Trophoblast cell (in vitro differentiated cells and primary cell): Measurements from ENCODE around the gene BCAP31.
A peak's percentile ranks its signal among the peaks of the same experiment; 100 is the strongest.

ENCODE experiments used
- DNase-seq, 2 donors: peaks; one replicate each; pipeline ENCODE4 v3.0.0-alpha.2; 2016
- H2AFZ ChIP-seq: 2 replicates; pipeline ENCODE4 v1.6.1; 2013; ENCODE audit warnings: low read length, moderate library complexity, mild to moderate bottlenecking; ENCODE audit not compliant: insufficient read depth, poor library complexity
- H2AK5ac ChIP-seq: 2 replicates; pipeline ENCODE4 v1.6.1; 2013; ENCODE audit warnings: mild to moderate bottlenecking, low read length
- H2BK120ac ChIP-seq: 2 replicates; pipeline ENCODE4 v1.6.1; 2013; ENCODE audit warnings: low read length, mild to moderate bottlenecking, moderate library complexity; ENCODE audit not compliant: insufficient read depth, poor library complexity
- H2BK12ac ChIP-seq: 2 replicates; pipeline ENCODE4 v1.6.1; 2013; ENCODE audit warnings: mild to moderate bottlenecking, low read length, moderate library complexity
- H2BK5ac ChIP-seq: 2 replicates; pipeline ENCODE4 v1.6.1; 2013; ENCODE audit warnings: low read length, low read depth, moderate library complexity, mild to moderate bottlenecking; ENCODE audit not compliant: poor library complexity
- H3K14ac ChIP-seq: 2 replicates; pipeline ENCODE4 v1.6.1; 2013; ENCODE audit warnings: mild to moderate bottlenecking, low read length
- H3K18ac ChIP-seq: 2 replicates; pipeline ENCODE4 v1.6.1; 2013; ENCODE audit warnings: mild to moderate bottlenecking, low read length
- H3K23ac ChIP-seq: 2 replicates; pipeline ENCODE4 v1.6.1; 2013; ENCODE audit warnings: low read length
- H3K27ac ChIP-seq: 2 replicates; pipeline ENCODE4 v1.5.1; 2013; ENCODE audit warnings: low read depth, mild to moderate bottlenecking, inconsistent platforms, low read length, moderate library complexity
- H3K27me3 ChIP-seq: 2 replicates; pipeline ENCODE4 v1.6.1; 2013; ENCODE audit warnings: inconsistent platforms, mild to moderate bottlenecking, low read length, moderate library complexity; ENCODE audit not compliant: insufficient read depth
- H3K36me3 ChIP-seq, 2 experiments: 1 replicate in 1 of 2; 2 replicates in 1 of 2; pipeline ENCODE4 v1.6.1; 2013; ENCODE audit warnings: low read length in 2 of 2, mild to moderate bottlenecking in 2 of 2, moderate library complexity in 1 of 2; ENCODE audit not compliant: insufficient read depth in 2 of 2, control insufficient read depth in 1 of 2
- H3K4ac ChIP-seq: 2 replicates; pipeline ENCODE4 v1.6.1; 2013; ENCODE audit warnings: low read depth, mild to moderate bottlenecking, low read length, moderate library complexity
- H3K4me1 ChIP-seq, 2 experiments: 1 replicate in 1 of 2; 2 replicates in 1 of 2; pipeline ENCODE4 v1.6.1; 2013; ENCODE audit warnings: low read length in 2 of 2, mild to moderate bottlenecking in 2 of 2, moderate library complexity in 1 of 2; ENCODE audit not compliant: insufficient read depth in 2 of 2, control insufficient read depth in 1 of 2
- H3K4me2 ChIP-seq: 2 replicates; pipeline ENCODE4 v1.6.1; 2013; ENCODE audit warnings: inconsistent platforms, mild to moderate bottlenecking, low read length, moderate library complexity
- H3K4me3 ChIP-seq: 2 replicates; pipeline ENCODE4 v1.5.1; 2013; ENCODE audit warnings: mild to moderate bottlenecking, low read depth, low read length, inconsistent platforms
- H3K79me1 ChIP-seq: one replicate; pipeline ENCODE4 v1.6.1; 2013; ENCODE audit warnings: low read length
- H3K79me2 ChIP-seq: 2 replicates; pipeline ENCODE4 v1.6.1; 2013; ENCODE audit warnings: low read length, mild to moderate bottlenecking; ENCODE audit not compliant: control insufficient read depth, insufficient read depth, poor library complexity
- H3K9ac ChIP-seq: 2 replicates; pipeline ENCODE4 v1.6.1; 2013; ENCODE audit warnings: mild to moderate bottlenecking, low read length
- H3K9me3 ChIP-seq: 2 replicates; pipeline ENCODE4 v1.6.1; 2013; ENCODE audit warnings: low read depth, mild to moderate bottlenecking, control low read depth, inconsistent platforms, low read length; ENCODE audit not compliant: insufficient read depth
- H4K12ac ChIP-seq: 2 replicates; pipeline ENCODE4 v1.6.1; 2013; ENCODE audit warnings: low read depth, mild to moderate bottlenecking, low read length, moderate library complexity
- H4K8ac ChIP-seq: 2 replicates; pipeline ENCODE4 v1.6.1; 2013; ENCODE audit warnings: low read depth, mild to moderate bottlenecking, low read length, moderate library complexity
- H4K91ac ChIP-seq: one replicate; pipeline ENCODE4 v1.6.1; 2013; ENCODE audit warnings: low read depth, mild to moderate bottlenecking, low read length, moderate library complexity
- WGBS: extraction: QIAGEN DNeasy Blood & Tissue Kit; methylation state at CpG from one replicate; pipeline ENCODE4 v1.1.7; 2013; ENCODE audit warnings: missing lambda C conversion rate; ENCODE audit not compliant: insufficient read length, insufficient coverage; ENCODE audit errors: extremely low coverage; 5-methylcytosine and 5-hydroxymethylcytosine counted together

BCAP31 gene

GRCh38 chrX:153719701-153720100 is 4.5 kb downstream of the BCAP31 start:
- no peak overlapping the region for H3K4me2 ChIP-seq
- no peak overlapping the region for H2BK5ac ChIP-seq
- peaks cover 45 to 51% of the 10 kb centered on the region in 2 experiments for H3K36me3 ChIP-seq
- H2BK120ac ChIP-seq, result no peak overlapping the region
- peaks cover 10% of the 10 kb centered on the region for H3K79me2 ChIP-seq
- H3K14ac ChIP-seq, result no peak overlapping the region
- H3K23ac ChIP-seq, result no peak overlapping the region
- no CpG with 5 or more reads among the region's 2 CpGs for WGBS
- no peak overlapping the region for H3K4me3 ChIP-seq
- H4K12ac ChIP-seq, result no peak overlapping the region
- H3K79me1 ChIP-seq, result peaks cover 8% of the 10 kb centered on the region
- no peak overlapping the region for H3K4ac ChIP-seq
- H2BK12ac ChIP-seq, result no peak overlapping the region
- no peak overlapping the region for H4K8ac ChIP-seq
- H4K91ac ChIP-seq, result no peak overlapping the region
- H3K4me1 ChIP-seq, result peaks cover 5% of the 10 kb centered on the region in 2 experiments
- H3K27me3 ChIP-seq, result no peaks in the 10 kb centered on the region
- no peak overlapping the region for H3K18ac ChIP-seq
- H2AFZ ChIP-seq, result no peak overlapping the region
- no peaks in the 10 kb centered on the region for H3K9me3 ChIP-seq
- H3K9ac ChIP-seq, result no peak overlapping the region
- no peak overlapping the region for H2AK5ac ChIP-seq
- no peak overlapping the region for H3K27ac ChIP-seq
- no peak for DNase-seq

- DNase-seq, result no peak
Measured at GRCh38 chrX:153719238-153719637, 4.9 kb downstream of the BCAP31 start.

GRCh38 chrX:153717445-153717844 is 6.7 kb downstream of the BCAP31 start:
- H2BK12ac ChIP-seq, result no peak overlapping the region
- DNase-seq, result no peak
- no peak overlapping the region for H2AK5ac ChIP-seq
- H2BK5ac ChIP-seq, result no peak overlapping the region
- no peak overlapping the region for H2BK120ac ChIP-seq
- no peak overlapping the region for H3K9ac ChIP-seq
- no peak overlapping the region for H3K27ac ChIP-seq
- H3K27me3 ChIP-seq, result no peaks in the 10 kb centered on the region
- H4K12ac ChIP-seq, result no peak overlapping the region
- H3K79me1 ChIP-seq, result no peaks in the 10 kb centered on the region
- no peak overlapping the region for H2AFZ ChIP-seq
- H4K8ac ChIP-seq, result no peak overlapping the region
- no peak overlapping the region for H3K4me2 ChIP-seq
- no peak overlapping the region for H3K4ac ChIP-seq
- H3K14ac ChIP-seq, result no peak overlapping the region
- H3K4me1 ChIP-seq, result no peaks in the 10 kb centered on the region
- H3K36me3 ChIP-seq, result peaks cover 46 to 64% of the 10 kb centered on the region in 2 experiments
- H3K23ac ChIP-seq, result no peak overlapping the region
- no peak overlapping the region for H4K91ac ChIP-seq
- no peak overlapping the region for H3K18ac ChIP-seq
- WGBS, result no CpG with 5 or more reads among the region's 9 CpGs
- no peaks in the 10 kb centered on the region for H3K9me3 ChIP-seq
- H3K79me2 ChIP-seq, result no peaks in the 10 kb centered on the region
- no peak overlapping the region for H3K4me3 ChIP-seq

More at GRCh38 chrX:153719238-153719637, 4.9 kb downstream of the BCAP31 start:
- no peak overlapping the region for H2AK5ac ChIP-seq
- H4K12ac ChIP-seq, result no peak overlapping the region
- no CpG with 5 or more reads among the region's 2 CpGs for WGBS
- no peak overlapping the region for H2BK120ac ChIP-seq
- peaks cover 5% of the 10 kb centered on the region in 2 experiments for H3K4me1 ChIP-seq
- H4K8ac ChIP-seq, result no peak overlapping the region
- H3K4me2 ChIP-seq, result no peak overlapping the region
- H3K79me2 ChIP-seq, result peaks cover 10% of the 10 kb centered on the region
- no peak overlapping the region for H3K4me3 ChIP-seq
- no peak overlapping the region for H3K9ac ChIP-seq
- no peaks in the 10 kb centered on the region for H3K9me3 ChIP-seq
- no peak overlapping the region for H2BK12ac ChIP-seq
- H3K36me3 ChIP-seq, result peaks cover 46 to 55% of the 10 kb centered on the region in 2 experiments
- H3K14ac ChIP-seq, result no peak overlapping the region
- no peak overlapping the region for H3K4ac ChIP-seq
- H3K23ac ChIP-seq, result no peak overlapping the region
- H3K79me1 ChIP-seq, result peaks cover 8% of the 10 kb centered on the region
- no peak overlapping the region for H2BK5ac ChIP-seq
- H3K27me3 ChIP-seq, result no peaks in the 10 kb centered on the region
- H3K27ac ChIP-seq, result no peak overlapping the region
- H2AFZ ChIP-seq, result no peak overlapping the region
- H3K18ac ChIP-seq, result no peak overlapping the region
- H4K91ac ChIP-seq, result no peak overlapping the region

DNA sequence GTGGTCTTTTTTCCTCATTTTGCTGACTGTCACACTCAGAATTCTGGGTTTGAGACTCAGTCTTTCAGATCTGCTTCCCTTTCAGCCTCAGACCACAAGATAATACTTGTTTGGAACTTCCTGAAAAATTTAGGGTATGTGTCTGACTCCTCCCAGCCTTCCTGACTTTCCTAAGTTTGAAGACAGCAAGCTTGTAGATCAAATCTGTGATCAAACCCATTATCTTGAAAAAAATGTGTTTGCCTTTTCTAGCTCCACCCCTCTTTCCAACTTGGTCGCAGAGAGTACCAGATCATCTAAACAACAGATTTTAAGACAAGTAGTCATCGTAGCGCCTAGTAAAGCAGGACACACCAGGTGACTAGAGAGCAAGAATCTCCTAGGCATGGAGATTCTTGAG is 9.9 kb downstream of the BCAP31 start:
- Histone ChIP-seq H3K4me3 (no peak overlapping the region), H2BK120ac (no peak overlapping the region), H2AFZ (no peak overlapping the region), H3K27ac (no peak overlapping the region), H3K79me1 (no peaks in the 10 kb centered on the region), H2AK5ac (no peak overlapping the region), H3K23ac (no peak overlapping the region), H3K4ac (no peak overlapping the region), H3K79me2 (no peaks in the 10 kb centered on the region), H2BK12ac (no peak overlapping the region), H2BK5ac (no peak overlapping the region), H3K18ac (no peak overlapping the region), H3K27me3 (no peaks in the 10 kb centered on the region), H3K4me1 (peaks cover under 1 to 5% of the 10 kb centered on the region in 2 experiments), H4K12ac (no peak overlapping the region), H3K9ac (no peak overlapping the region), H4K8ac (no peak overlapping the region), H4K91ac (no peak overlapping the region), H3K9me3 (no peaks in the 10 kb centered on the region), H3K4me2 (no peak overlapping the region), H3K36me3 (peaks cover 49 to 63% of the 10 kb centered on the region in 2 experiments), H3K14ac (no peak overlapping the region)
- peak in 1 of 2 donors; percentile 55 for DNase-seq
- no CpG with 5 or more reads among the region's 3 CpGs for WGBS
